SH-SY5Y (cell line): ENCODE results near the gene SDK1.

Source experiments
- GATA2 ChIP-seq: IDR thresholded peaks from 2 replicates; pipeline ENCODE4 v1.6.1; 2011; ENCODE audit warnings: mild to moderate bottlenecking, low read depth, low read length
- GATA3 ChIP-seq: IDR thresholded peaks from 2 replicates; pipeline ENCODE4 v1.6.1; 2011; ENCODE audit warnings: low read depth, mild to moderate bottlenecking, low read length, moderate library complexity

DNA sequence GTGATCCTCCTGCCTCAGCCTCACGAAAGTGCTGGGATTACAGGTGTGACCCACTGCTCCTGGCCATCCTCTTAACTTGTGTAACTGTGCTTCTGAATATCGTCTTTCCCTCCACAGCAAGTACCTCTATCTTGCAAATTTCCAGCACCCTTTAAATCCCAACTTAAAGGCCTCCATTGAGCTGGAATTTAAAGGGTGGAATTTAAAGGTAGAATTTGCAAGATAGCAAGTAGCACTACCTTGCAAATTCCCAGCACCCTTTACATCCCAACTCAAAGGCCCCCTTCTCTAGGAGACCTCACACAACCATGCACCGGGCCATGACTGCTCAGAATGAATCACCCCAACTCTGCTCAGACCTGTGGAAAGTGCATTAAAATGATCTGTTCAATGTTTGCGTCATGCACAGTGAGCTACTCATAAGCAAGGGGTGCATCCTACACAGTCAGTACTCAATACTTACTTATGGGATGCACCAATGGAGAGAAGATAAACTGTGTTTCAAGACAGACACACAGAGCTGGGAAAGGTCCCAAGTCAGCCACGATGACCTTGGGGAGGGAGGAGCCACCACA, 17.8 kb upstream of the SDK1 start:
- TF ChIP-seq GATA3 (no peak), GATA2 (no peak)
